Activated B cell treated with CpG ODN at 0.5 μM for 24 hours (primary cell): Measurements from ENCODE around the gene C2CD2L. TPM values are rescaled to one million over a fixed set of nuclear protein-coding genes. Genes with fewer than 3 reads are reported as not detected.

ENCODE experiments used
- ATAC-seq: fragments of 200-7000 bp; cut with Tn5 transposase; one replicate; pipeline ENCODE4 v1.10.0; 2021; ENCODE audit warnings: low read depth, mild to moderate bottlenecking, moderate library complexity
- CTCF ChIA-PET: fragments of 350-600 bp; sonication (Branson Sonifier 250); formaldehyde crosslinking; loops from one replicate; lab custom pipeline; 2021; ENCODE audit warnings: antibody characterized with exemption; lab: Charles Lee
- POLR2A ChIA-PET: fragments of 350-600 bp; sonication (Branson Sonifier 250); formaldehyde crosslinking; loops from one replicate; lab custom pipeline; 2021; ENCODE audit warnings: antibody characterized with exemption; lab: Charles Lee
- DNase-seq: peaks from one replicate; pipeline ENCODE4 v3.0.0; 2022
- H3K27ac Mint-ChIP-seq: one replicate; pipeline ENCODE4 v1.8.0; 2020; ENCODE audit warnings: mixed read lengths
- H3K27me3 Mint-ChIP-seq: one replicate; pipeline ENCODE4 v1.8.0; 2021; ENCODE audit warnings: mixed read lengths
- H3K36me3 Mint-ChIP-seq: one replicate; pipeline ENCODE4 v1.8.0; 2021; ENCODE audit warnings: low read depth, mixed read lengths
- H3K4me1 Mint-ChIP-seq: one replicate; pipeline ENCODE4 v1.8.0; 2021; ENCODE audit warnings: mixed read lengths
- H3K4me3 Mint-ChIP-seq: one replicate; pipeline ENCODE4 v1.8.0; 2020; ENCODE audit warnings: mild to moderate bottlenecking, mixed read lengths
- H3K9me3 Mint-ChIP-seq: one replicate; pipeline ENCODE4 v1.8.0; 2020; ENCODE audit warnings: mixed read lengths
- CTCF ChIP-seq: fragments of 200-600 bp; IDR thresholded peaks from one replicate; pipeline ENCODE4 v1.8.0; 2022; ENCODE audit warnings: antibody characterized with exemption, mild to moderate bottlenecking
- intact Hi-C: fragments of 100-400 bp; cut with micrococcal nuclease; formaldehyde crosslinking; loops from one replicate; pipeline ENCODE4 v1.15.1; 2024
- total RNA-seq: library from RNA; stranded (reverse); gene quantifications from 2 replicates; pipeline ENCODE4 v1.2.3, GENCODE V29; 2022

C2CD2L gene
- total RNA-seq, 1 donor from 2014 or later: 6.7 TPM

GRCh38 chr11:119109843-119110242 is 2.7 kb downstream of the C2CD2L start:
- Mint-ChIP-seq H3K9me3 (no peaks in the 10 kb centered on the region), H3K27me3 (no peaks in the 10 kb centered on the region), H3K27ac (no peak overlapping the region), H3K36me3 (peaks cover 34% of the 10 kb centered on the region), H3K4me1 (peaks cover 26% of the 10 kb centered on the region), H3K4me3 (no peak overlapping the region)
- intact Hi-C loops: no loop called here
- ATAC-seq (no peak), DNase-seq (no peak)
- POLR2A ChIA-PET: interaction anchor here (0.5 to 2.3 kb wide), 6 partner anchors 11 to 291 kb away, joined by 3 to 18 read pairs (median 4); partner anchors contain the start of genes CXCR5, HINFP and VPS11
- CTCF ChIA-PET: no interaction called here
- TF ChIP-seq CTCF: no peak

GRCh38 chr11:119110439-119110838 is 3.3 kb downstream of the C2CD2L start:
- Mint-ChIP-seq H3K36me3 (peaks cover 38% of the 10 kb centered on the region), H3K4me3 (no peak overlapping the region), H3K27ac (no peak overlapping the region), H3K27me3 (no peaks in the 10 kb centered on the region), H3K4me1 (peaks cover 29% of the 10 kb centered on the region), H3K9me3 (no peaks in the 10 kb centered on the region)
- DNase-seq (no peak), ATAC-seq (no peak)
- POLR2A ChIA-PET: interaction anchor here (0.5 to 2.3 kb wide), 2 partner anchors 15 to 227 kb away, joined by 4 to 7 read pairs; partner anchors contain the start of gene CXCR5
- CTCF ChIA-PET: no interaction called here
- no peak for TF ChIP-seq CTCF
- intact Hi-C loops: no loop called here

- DNase-seq: no peak
- intact Hi-C loops: no loop called here
- POLR2A ChIA-PET: interaction anchor here (0.6 to 1.9 kb wide), 3 partner anchors 9 to 17 kb away, joined by 3 to 7 read pairs (median 3); partner anchors contain the start of gene DPAGT1
Observed at GRCh38 chr11:119111361-119111925, 4.3 kb downstream of the C2CD2L start.

GRCh38 chr11:119112314-119113020 is 5.3 kb downstream of the C2CD2L start:
- intact Hi-C loops: no loop called here

More at GRCh38 chr11:119111361-119111925, 4.3 kb downstream of the C2CD2L start:
- no peak overlapping the region for H3K27ac Mint-ChIP-seq
- no peak overlapping the region for H3K4me3 Mint-ChIP-seq
- CTCF ChIA-PET: interaction anchor here (1.2 kb wide), 1 partner anchor 9 kb away, joined by 3 read pairs; no protein-coding TSS in a partner anchor
- no peak for ATAC-seq
- H3K4me1 Mint-ChIP-seq: peaks cover 31% of the 10 kb centered on the region
- no peaks in the 10 kb centered on the region for H3K27me3 Mint-ChIP-seq
- no peaks in the 10 kb centered on the region for H3K9me3 Mint-ChIP-seq
- no peak for TF ChIP-seq CTCF
- peaks cover 43% of the 10 kb centered on the region for H3K36me3 Mint-ChIP-seq

More at GRCh38 chr11:119112314-119113020, 5.3 kb downstream of the C2CD2L start:
- DNase-seq (no peak), ATAC-seq (no peak)
- no peak for TF ChIP-seq CTCF
- Mint-ChIP-seq H3K36me3 (peaks cover 45% of the 10 kb centered on the region), H3K9me3 (no peaks in the 10 kb centered on the region), H3K4me1 (peaks cover 26% of the 10 kb centered on the region), H3K27me3 (no peaks in the 10 kb centered on the region), H3K4me3 (no peak overlapping the region), H3K27ac (no peak overlapping the region)
- ChIA-PET POLR2A (interaction anchor here (0.8 to 1.9 kb wide), 2 partner anchors 9 to 18 kb away, joined by 3 to 7 read pairs; partner anchors contain the start of gene HINFP), CTCF (interaction anchor here (1.2 kb wide), 1 partner anchor 10 kb away, joined by 3 read pairs; no protein-coding TSS in a partner anchor)
